ENCODE results near the gene MOB2.

DNA sequence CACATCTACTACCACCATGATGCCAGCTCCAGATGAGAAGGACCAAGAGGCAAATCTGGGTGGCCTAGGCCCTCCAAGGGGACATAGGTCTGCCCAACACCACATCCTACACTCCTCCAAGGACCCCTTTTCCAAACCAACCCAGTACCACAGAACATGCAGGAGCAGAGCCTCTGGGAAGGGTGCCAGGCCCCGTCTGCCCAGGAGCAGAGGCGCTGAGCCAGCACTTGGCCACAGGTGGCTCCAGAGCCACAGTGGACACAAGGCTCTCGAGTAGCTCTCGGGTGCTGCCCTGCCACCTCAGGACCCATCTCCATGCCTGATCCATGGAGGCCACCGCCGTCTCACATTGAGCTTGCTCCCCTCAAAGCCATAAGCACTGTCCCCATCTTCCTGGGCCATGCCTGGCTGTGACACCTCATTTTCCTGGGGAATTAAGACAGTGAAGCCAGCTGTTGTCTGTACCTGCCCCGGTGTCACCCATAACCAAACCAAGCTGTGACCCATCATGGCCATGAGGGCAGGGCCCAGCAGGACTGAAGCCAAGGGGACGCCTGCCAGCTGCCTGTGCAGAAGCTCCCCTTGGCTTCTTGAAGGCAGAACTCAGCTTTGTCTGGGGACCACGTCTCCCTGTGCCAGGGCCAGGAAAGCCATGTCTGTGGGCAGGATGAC lies 7.4 kb downstream of the MOB2 start:
- TF ChIP-seq ZNF70 (CRISPR knock-in tag; IDR thresholded peaks at IDR 0.05) (no peak), OSR1 (CRISPR knock-in tag; IDR thresholded peaks at IDR 0.05) (no peak), BACH2 (CRISPR knock-in tag; IDR thresholded peaks at IDR 0.05; ENCODE audit: borderline replicate concordance) (no peak), TCF4 (CRISPR knock-in tag; IDR thresholded peaks at IDR 0.05; ENCODE audit: borderline replicate concordance) (no peak), SNAI2 (CRISPR knock-in tag; IDR thresholded peaks at IDR 0.05) (no peak), PPARA (CRISPR knock-in tag; IDR thresholded peaks at IDR 0.05; ENCODE audit: borderline replicate concordance) (no peak), ZNF8 (CRISPR knock-in tag; IDR thresholded peaks at IDR 0.05) (no peak), ZNF565 (CRISPR knock-in tag; conservative IDR thresholded peaks at IDR 0.05; ENCODE audit: low read depth) (no peak), GLIS3 (CRISPR knock-in tag; IDR thresholded peaks at IDR 0.05) (no peak)
- TF ChIP-seq, protein P1, sequence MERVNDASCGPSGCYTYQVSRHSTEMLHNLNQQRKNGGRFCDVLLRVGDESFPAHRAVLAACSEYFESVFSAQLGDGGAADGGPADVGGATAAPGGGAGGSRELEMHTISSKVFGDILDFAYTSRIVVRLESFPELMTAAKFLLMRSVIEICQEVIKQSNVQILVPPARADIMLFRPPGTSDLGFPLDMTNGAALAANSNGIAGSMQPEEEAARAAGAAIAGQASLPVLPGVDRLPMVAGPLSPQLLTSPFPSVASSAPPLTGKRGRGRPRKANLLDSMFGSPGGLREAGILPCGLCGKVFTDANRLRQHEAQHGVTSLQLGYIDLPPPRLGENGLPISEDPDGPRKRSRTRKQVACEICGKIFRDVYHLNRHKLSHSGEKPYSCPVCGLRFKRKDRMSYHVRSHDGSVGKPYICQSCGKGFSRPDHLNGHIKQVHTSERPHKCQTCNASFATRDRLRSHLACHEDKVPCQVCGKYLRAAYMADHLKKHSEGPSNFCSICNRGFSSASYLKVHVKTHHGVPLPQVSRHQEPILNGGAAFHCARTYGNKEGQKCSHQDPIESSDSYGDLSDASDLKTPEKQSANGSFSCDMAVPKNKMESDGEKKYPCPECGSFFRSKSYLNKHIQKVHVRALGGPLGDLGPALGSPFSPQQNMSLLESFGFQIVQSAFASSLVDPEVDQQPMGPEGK (CRISPR knock-in tag; IDR thresholded peaks at IDR 0.05; ENCODE audit: borderline replicate concordance): no peak
- TF ChIP-seq, protein P2, sequence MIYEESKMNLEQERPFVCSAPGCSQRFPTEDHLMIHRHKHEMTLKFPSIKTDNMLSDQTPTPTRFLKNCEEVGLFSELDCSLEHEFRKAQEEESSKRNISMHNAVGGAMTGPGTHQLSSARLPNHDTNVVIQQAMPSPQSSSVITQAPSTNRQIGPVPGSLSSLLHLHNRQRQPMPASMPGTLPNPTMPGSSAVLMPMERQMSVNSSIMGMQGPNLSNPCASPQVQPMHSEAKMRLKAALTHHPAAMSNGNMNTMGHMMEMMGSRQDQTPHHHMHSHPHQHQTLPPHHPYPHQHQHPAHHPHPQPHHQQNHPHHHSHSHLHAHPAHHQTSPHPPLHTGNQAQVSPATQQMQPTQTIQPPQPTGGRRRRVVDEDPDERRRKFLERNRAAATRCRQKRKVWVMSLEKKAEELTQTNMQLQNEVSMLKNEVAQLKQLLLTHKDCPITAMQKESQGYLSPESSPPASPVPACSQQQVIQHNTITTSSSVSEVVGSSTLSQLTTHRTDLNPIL (CRISPR knock-in tag; IDR thresholded peaks at IDR 0.05; ENCODE audit: low read depth): no peak
